ENCODE measurements around the gene MAP3K20. TPM values are rescaled to one million over a fixed set of nuclear protein-coding genes. Genes with fewer than 3 reads are reported as not detected.

MAP3K20 gene
- total and polyA plus RNA-seq, 2 experiments from 2014 or later = 7.6 to 9.6 TPM

DNA sequence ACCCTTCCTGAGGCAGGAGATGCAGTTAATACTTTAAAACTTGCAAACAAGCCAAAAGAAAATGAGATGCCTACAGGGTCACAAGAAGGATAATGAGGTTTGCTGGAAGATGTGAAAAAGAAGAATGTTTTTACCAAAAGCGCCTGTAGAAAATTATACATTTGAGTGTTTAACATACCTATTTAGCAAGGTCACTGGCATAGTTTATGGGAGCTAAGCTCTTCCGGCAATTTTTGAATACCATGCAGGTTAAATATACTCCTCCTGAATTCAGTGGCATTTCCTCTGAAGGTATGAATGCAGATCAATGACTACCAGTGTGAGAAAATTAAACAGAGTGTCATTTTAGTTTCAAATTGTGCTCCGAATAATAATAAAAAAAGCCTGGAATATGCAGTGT is 21.2 kb upstream of the MAP3K20 start:
- Mint-ChIP-seq H3K4me3 (no peak overlapping the region), H3K36me3 (ENCODE audit: low read depth) (no peaks in the 10 kb centered on the region), H3K27me3 (ENCODE audit: insufficient read depth, low read depth, poor library complexity) (peaks cover 6% of the 10 kb centered on the region), H3K4me1 (peaks cover 5% of the 10 kb centered on the region; the same call in 2 of the 3 replicates), H3K9me3 (no peaks in the 10 kb centered on the region; the same call in 2 of the 3 replicates), H3K27ac (no peak overlapping the region)
- Histone ChIP-seq H3K27me3 (ENCODE audit: insufficient read depth) (no peaks in the 10 kb centered on the region), H2AFZ (no peak overlapping the region), H3K4me2 (no peak overlapping the region), H3K4me1 (ENCODE audit: insufficient read depth) (peaks cover 4% of the 10 kb centered on the region; the same call in 1 of the 2 replicates), H4K20me1 (replicated peaks; ENCODE audit: insufficient read depth) (no peaks in the 10 kb centered on the region), H3K79me2 (replicated peaks; ENCODE audit: insufficient read depth) (no peaks in the 10 kb centered on the region), H3K36me3 (ENCODE audit: insufficient read depth) (no peaks in the 10 kb centered on the region), H3K27ac (ENCODE audit: low read depth) (no peak overlapping the region), H3K4me3 (no peak overlapping the region), H3K9me2 (ENCODE audit: insufficient read depth) (0 out of 2 replicates have a peak, but pooled peaks cover 3% of the 10 kb centered on the region), H3F3A (replicated peaks; ENCODE audit: low read depth) (no peaks in the 10 kb centered on the region)
- TF ChIP-seq ZNF331 (CRISPR knock-in tag; IDR thresholded peaks at IDR 0.05; ENCODE audit: low read depth) (no peak), CTCF (conservative IDR thresholded peaks at IDR 0.05; ENCODE audit: low read depth in 2 of 2) (no peak), NANOG (IDR thresholded peaks at IDR 0.05; ENCODE audit: borderline replicate concordance) (no peak), EZH2phosphoT487 (IDR thresholded peaks at IDR 0.05; ENCODE audit: unreplicated experiment) (no peak), ZNF462 (CRISPR knock-in tag; IDR thresholded peaks at IDR 0.05) (no peak), POLR2AphosphoS5 (IDR thresholded peaks at IDR 0.05; ENCODE audit: low read depth) (no peak), CREB1 (CRISPR knock-in tag; IDR thresholded peaks at IDR 0.05; ENCODE audit: low read depth) (no peak), ZNF114 (CRISPR knock-in tag; IDR thresholded peaks at IDR 0.05) (no peak), REST (IDR thresholded peaks at IDR 0.05; ENCODE audit: unreplicated experiment) (no peak), JUNB (IDR thresholded peaks at IDR 0.05; ENCODE audit: unreplicated experiment) (no peak), STAT1 (IDR thresholded peaks at IDR 0.05; ENCODE audit: unreplicated experiment) (no peak), EZH2 (IDR thresholded peaks at IDR 0.05; ENCODE audit: low read depth, unreplicated experiment) (no peak)
- TF ChIP-seq, protein P1, sequence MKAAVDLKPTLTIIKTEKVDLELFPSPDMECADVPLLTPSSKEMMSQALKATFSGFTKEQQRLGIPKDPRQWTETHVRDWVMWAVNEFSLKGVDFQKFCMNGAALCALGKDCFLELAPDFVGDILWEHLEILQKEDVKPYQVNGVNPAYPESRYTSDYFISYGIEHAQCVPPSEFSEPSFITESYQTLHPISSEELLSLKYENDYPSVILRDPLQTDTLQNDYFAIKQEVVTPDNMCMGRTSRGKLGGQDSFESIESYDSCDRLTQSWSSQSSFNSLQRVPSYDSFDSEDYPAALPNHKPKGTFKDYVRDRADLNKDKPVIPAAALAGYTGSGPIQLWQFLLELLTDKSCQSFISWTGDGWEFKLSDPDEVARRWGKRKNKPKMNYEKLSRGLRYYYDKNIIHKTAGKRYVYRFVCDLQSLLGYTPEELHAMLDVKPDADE (IDR thresholded peaks at IDR 0.05) = no peak
- DNase-seq (ENCODE audit: low spot score) (no peak), ATAC-seq (no peak)
